ENCODE measurements around the gene EMCN. TPM values are rescaled to one million over a fixed set of nuclear protein-coding genes. Genes with fewer than 3 reads are reported as not detected.
"Not testable (repeated sequence)": the region's sequence is repeated elsewhere in the genome, so short reads cannot be mapped to it uniquely, and the experiment has no call there.

Gene EMCN, protein sequence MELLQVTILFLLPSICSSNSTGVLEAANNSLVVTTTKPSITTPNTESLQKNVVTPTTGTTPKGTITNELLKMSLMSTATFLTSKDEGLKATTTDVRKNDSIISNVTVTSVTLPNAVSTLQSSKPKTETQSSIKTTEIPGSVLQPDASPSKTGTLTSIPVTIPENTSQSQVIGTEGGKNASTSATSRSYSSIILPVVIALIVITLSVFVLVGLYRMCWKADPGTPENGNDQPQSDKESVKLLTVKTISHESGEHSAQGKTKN
- total RNA-seq (ENCODE audit: insufficient read depth, low replicate concordance), result 8.7 TPM

DNA sequence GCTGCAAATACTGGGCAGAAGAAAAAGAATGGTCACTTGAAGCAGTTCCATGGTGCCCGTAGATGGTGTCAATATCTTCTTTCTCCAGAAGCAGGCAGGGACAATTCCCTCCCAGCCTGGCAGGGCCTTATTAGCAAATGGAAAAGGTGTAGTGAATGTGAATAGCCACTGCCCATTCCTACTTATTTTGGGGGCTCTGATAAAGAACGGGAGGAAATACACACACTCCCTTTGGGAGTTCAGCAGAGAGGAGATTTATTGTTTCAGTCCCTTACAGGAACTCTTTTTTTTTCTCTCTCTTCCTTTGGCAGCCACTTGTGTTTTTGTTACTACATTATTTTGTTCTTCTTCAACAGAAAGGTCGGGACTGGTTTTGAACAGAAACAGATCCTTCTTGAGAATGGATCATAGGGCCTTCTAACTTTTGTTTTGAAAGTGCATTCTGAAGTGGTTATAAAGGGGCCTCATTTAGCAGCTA is at the start of gene EMCN:
EMCN (minus strand) TSS at position 159 of the 478 bp plus-strand sequence; CDS start at position 51, 108 bp downstream.
- DNase-seq (ENCODE audit: low spot score), result peak; percentile 44

DNA sequence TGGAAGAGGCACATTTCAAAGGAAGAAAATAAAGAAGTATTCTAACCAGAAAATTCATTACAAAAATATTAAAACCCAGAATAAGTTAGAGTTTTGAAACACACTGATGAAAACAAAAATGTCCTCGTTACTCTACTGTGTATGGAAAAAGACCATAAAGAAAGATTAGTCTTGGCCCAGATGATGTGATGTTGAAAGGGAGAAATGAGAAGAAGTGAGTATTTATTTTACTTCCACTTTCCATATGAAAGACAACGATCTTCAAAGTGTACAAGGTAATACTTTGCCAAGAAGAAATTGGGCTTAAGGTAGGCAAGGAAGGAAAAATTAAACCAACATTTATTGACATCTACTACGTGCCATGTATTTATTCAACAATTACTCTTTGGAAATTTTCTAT is 48.6 kb upstream of the EMCN start:
- DNase-seq (ENCODE audit: low spot score), result no peak

GRCh38 chr4:100557306-100557705 is 39.5 kb upstream of the EMCN start:
- no peak for DNase-seq (ENCODE audit: low spot score)

GRCh38 chr4:100555611-100556337 is 38.0 kb upstream of the EMCN start:
- DNase-seq (ENCODE audit: low spot score), result peak; percentile 78

GRCh38 chr4:100548200-100548560 is 30.4 kb upstream of the EMCN start:
- DNase-seq (ENCODE audit: low spot score), result no peak

DNA sequence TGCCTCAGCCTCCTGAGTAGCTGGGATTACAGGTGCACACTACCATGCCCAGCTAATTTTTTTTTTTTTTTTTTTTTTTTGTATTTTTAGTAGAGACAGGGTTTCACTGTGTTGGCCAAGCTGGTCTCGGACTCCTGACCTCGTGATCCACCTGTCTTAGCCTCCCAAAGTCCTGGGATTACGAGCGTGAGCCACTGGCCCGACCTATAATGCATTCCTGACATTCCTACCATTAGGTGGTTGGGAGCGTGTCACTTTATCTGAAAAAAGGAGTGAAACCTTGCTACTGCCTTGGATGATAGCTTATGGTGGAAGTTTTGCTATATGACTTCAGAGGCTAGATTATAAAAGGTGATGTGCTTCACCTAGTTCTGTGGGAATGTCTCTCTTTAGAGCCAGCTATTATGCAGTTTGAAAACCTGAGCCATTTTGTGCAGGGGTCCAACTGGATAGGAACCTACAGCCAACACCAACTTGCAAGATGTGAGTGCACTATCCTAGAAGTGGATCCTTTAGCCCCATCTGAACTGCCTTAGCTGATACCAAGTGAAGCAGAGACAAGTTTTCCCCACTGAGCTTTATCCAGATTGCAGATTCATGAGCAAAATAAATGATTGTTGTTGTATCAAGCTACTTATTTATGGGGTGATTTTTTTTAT is 29.8 kb upstream of the EMCN start:
- DNase-seq (ENCODE audit: low spot score), result no peak

DNA sequence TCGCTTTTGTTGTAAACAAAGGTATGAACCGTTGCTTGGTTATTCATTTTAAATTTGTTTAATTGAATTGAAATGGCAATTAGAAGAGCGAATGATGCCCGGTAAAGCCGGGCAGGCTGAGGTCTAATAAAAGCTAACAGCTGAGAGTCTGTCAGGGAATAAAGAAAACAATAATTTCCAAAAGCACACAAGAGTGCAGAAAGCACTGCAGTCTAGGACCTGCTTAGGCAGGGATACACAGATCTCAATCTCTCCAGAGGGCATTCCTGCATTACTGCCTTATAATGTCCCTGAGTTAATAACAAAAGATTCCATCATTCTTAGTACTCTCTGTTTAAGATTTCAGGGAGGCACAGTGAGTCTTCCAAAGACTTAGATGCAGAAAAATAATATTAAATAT is 27.6 kb upstream of the EMCN start:
- DNase-seq (ENCODE audit: low spot score), result no peak

DNA sequence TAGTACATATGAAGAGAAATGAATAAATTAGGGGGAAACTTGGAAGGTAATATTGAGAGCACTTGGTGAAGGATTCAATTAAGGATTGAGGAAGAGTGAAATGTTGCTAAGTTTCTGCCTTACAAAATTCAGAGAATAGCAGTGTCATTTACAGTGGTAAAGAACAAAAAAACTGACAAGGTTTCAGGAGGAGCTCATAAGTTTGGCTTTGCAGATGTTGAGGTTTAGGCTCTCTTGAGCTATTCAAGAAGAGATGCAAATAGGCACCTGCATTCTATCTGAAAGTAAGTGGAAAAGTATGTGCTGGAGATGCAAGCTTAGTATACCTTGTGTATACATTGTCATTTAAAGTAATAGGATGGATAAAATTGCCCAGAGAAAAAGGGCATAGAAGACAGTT is 22.3 kb upstream of the EMCN start:
- no peak for DNase-seq (ENCODE audit: low spot score)

GRCh38 chr4:100539706-100540105 is 21.9 kb upstream of the EMCN start:
- DNase-seq (ENCODE audit: low spot score), result no peak

GRCh38 chr4:100533741-100534140 is 15.9 kb upstream of the EMCN start:
- no peak for DNase-seq (ENCODE audit: low spot score)

- not testable (repeated sequence) for DNase-seq (ENCODE audit: low spot score)
Observed at GRCh38 chr4:100530161-100530560, 12.3 kb upstream of the EMCN start.

- DNase-seq (ENCODE audit: low spot score), result no peak
Observed at GRCh38 chr4:100525686-100526085, 7.9 kb upstream of the EMCN start.

GRCh38 chr4:100519205-100519604 is 1.4 kb upstream of the EMCN start:
- DNase-seq (ENCODE audit: low spot score), result no peak

DNA sequence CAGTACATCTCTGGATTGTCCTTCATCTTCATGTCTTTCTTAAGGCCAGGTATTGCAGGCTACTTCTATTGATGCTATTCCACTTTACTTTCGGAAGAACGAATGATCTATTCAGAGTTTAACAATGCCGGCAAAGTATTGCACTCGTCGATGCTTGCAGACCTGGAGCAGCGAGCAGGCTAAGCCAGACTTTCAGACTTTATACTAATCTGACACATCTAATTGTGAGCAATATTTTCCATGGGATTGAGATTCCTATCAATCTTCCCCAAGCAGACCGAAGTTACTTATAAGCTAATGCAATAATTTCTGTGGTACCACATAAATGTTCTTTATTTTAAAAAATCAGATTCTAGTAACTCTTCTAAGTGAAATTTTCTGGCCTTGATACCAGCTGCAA is 1.6 kb downstream of the EMCN start:
- no peak for DNase-seq (ENCODE audit: low spot score)

DNA sequence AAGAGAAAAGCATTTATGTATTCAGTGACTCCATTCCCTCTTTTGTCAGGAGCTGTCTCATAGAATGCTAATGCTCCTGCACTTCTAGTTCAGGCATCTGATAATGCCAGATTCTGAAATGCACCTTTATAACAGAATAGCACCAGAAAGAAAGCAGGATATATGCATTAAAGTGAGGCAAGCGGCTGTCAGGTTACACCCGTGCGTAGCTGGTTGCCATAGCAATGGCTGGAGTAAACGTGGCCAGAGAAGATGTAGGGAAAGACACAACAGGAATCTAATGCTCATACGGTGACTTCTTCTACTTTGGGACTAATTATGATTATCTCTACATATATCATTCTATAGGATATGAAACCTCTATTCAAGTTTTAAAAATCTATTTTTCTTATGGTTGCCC is 5.9 kb downstream of the EMCN start:
- DNase-seq (ENCODE audit: low spot score), result no peak

GRCh38 chr4:100510551-100510950 is 7.3 kb downstream of the EMCN start:
- DNase-seq (ENCODE audit: low spot score), result no peak

DNA sequence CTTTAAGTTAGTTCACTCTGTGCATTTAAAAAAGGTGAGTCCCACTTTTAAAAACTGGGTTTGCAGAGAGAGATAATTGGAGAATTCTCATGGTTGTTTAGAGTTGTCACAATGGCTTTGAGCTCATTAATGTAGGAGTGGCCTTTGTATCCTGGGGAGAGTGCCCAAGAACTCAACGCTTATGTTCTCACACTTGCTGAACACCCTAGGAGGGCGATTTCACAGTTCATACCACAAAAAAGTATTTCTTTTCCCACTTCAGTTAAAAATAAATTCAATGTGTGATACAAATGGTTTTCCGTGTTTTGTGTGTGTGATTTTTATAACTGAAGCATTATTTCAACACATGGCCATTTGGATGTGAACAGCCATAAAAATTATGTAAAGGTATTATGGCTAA is 8.4 kb downstream of the EMCN start:
- DNase-seq (ENCODE audit: low spot score), result no peak

DNA sequence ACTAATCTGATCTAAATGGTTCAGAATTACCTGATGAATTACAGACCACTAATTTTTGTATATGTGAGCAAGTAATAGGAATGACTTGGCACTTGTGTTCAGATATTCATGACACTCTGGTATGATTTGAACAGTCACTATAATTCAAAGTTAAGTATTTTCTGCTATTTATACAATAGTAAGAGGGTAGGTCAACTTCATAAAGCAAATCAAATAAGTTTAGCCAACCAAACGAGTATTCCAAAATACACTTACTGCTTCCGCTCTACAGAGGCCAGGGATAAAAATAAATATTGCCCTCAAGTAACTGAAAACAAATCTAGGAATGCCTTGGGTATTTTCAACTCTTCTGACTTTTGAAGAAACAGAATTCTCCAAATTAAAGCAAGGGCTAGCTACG is 9.1 kb downstream of the EMCN start:
- no peak for DNase-seq (ENCODE audit: low spot score)

GRCh38 chr4:100504086-100504874 is 13.5 kb downstream of the EMCN start:
- no peak for DNase-seq (ENCODE audit: low spot score)

DNA sequence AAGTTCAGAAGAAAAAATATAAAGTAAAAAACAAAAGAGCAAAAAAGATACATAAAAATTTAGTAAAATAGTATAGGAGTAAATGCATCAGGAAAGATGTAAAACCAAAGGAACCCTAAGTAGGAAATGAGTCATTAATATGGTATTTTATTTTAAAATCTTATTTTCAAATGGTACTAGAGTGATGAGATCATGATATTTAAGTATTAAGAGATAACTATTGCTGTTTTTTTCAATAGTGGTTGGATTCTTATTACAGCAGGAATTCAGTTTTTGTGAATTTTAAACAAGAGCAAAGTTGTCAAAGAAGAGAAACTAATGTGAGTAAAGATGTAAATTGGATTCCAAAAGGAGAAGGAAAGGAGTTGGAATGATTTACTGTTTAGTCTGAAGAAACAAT is 20.0 kb downstream of the EMCN start:
- DNase-seq (ENCODE audit: low spot score), result no peak

DNA sequence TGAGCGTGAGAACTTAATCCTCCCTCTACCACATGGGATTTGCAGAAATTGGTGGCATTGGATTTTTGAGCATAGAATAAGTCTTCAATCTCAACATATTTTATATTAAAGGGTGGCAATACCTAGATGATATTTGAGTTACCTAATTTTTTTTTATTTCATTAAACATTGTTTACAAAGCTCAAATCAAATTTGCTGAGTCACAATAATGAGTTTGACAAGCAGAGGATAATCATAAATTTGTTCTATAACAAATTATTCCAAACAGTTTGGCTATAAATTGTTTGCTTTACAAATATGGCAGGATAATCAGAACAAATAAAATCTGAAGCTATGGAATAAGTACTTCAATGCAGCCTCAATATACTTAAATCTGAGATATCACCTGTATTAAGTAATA is 22.7 kb downstream of the EMCN start:
- DNase-seq (ENCODE audit: low spot score), result no peak

DNA sequence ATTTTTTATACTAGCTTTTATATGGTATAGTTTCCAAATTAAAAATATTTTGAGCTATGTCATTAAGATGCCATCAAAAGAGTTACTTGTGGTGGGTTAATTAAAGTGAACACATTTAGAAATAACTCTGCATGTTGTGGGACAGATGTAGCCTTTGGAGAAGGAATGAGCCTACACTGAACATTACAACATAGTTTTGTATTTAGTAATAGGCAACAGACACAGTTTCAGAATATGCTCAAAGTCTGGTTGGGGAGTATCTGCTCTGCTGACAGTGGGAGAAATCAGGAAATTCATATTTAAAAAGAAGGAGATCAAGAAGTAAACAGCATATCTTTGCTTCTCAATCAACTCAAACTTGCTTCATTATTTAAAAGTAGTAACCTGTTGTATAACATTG is 23.7 kb downstream of the EMCN start:
- DNase-seq (ENCODE audit: low spot score), result no peak

Measured in umbilical cord (tissue), 2 donors.